ENCODE measurements around the gene TSPAN10. TPM values are rescaled to one million over a fixed set of nuclear protein-coding genes. Genes with fewer than 3 reads are reported as not detected.
A peak's percentile ranks its signal among the peaks of the same experiment; 100 is the strongest.

TSPAN10 gene
- total RNA-seq, 1 experiment from 2014 or later, result 1.2 TPM

- H3K79me2 ChIP-seq (ENCODE audit: insufficient read depth, low read length), result peaks cover 9% of the 10 kb centered on the region; the same call in 1 of the 2 replicates
- DNase-seq, result no peak
Measured at GRCh38 chr17:81630274-81630673, 6.7 kb upstream of the TSPAN10 start.

More at GRCh38 chr17:81630274-81630673, 6.7 kb upstream of the TSPAN10 start:
- Histone ChIP-seq H3K27me3 (ENCODE audit: insufficient read depth, low read length) (no peaks in the 10 kb centered on the region), H3K9me3 (ENCODE audit: control insufficient read depth, low read depth, low read length) (no peaks in the 10 kb centered on the region), H3K23ac (ENCODE audit: insufficient read length, low read depth, low read length) (no peak overlapping the region), H4K8ac (replicated peaks; ENCODE audit: insufficient read length, low read depth, low read length) (no peak overlapping the region), H2BK120ac (ENCODE audit: low read depth, low read length, poor library complexity, severe bottlenecking) (no peak overlapping the region), H2BK12ac (ENCODE audit: insufficient read length, low read depth, low read length) (no peak overlapping the region), H3K9ac (ENCODE audit: extremely low read depth, insufficient read length, low read length) (no peak overlapping the region), H3K18ac (ENCODE audit: insufficient read length, low read depth, low read length) (no peak overlapping the region), H3K4ac (ENCODE audit: low read depth, low read length) (no peak overlapping the region), H2BK5ac (ENCODE audit: insufficient read length, low read length) (no peak overlapping the region), H4K5ac (ENCODE audit: insufficient read length, low read depth, low read length) (no peak overlapping the region), H3K4me2 (ENCODE audit: insufficient read depth, insufficient read length, low read length) (no peak overlapping the region), H4K91ac (ENCODE audit: insufficient read length, low read depth, low read length) (no peak overlapping the region), H2BK15ac (ENCODE audit: low read depth, low read length) (no peak overlapping the region), H3K23me2 (ENCODE audit: insufficient read length, low read depth, low read length, poor library complexity, severe bottlenecking) (no peaks in the 10 kb centered on the region), H3T11ph (ENCODE audit: low read length) (no peak overlapping the region), H2BK20ac (ENCODE audit: low read depth, low read length, poor library complexity, severe bottlenecking) (no peak overlapping the region), H3K56ac (ENCODE audit: insufficient read length, low read depth, low read length) (no peak overlapping the region), H3K79me1 (ENCODE audit: insufficient read depth, low read depth, low read length, poor library complexity, severe bottlenecking) (peaks cover 4% of the 10 kb centered on the region), H3K4me1 (ENCODE audit: insufficient read depth, low read length) (no peaks in the 10 kb centered on the region), H2AFZ (ENCODE audit: low read length) (no peak overlapping the region), H3K14ac (ENCODE audit: insufficient read depth, low read length) (no peak overlapping the region), H4K20me1 (ENCODE audit: control insufficient read depth, insufficient read depth, insufficient read length) (no peaks in the 10 kb centered on the region), H2AK5ac (ENCODE audit: insufficient read length, low read length) (no peak overlapping the region), H3K27ac (ENCODE audit: insufficient read length, low read depth, low read length) (no peak overlapping the region)
- TF ChIP-seq, protein P1, sequence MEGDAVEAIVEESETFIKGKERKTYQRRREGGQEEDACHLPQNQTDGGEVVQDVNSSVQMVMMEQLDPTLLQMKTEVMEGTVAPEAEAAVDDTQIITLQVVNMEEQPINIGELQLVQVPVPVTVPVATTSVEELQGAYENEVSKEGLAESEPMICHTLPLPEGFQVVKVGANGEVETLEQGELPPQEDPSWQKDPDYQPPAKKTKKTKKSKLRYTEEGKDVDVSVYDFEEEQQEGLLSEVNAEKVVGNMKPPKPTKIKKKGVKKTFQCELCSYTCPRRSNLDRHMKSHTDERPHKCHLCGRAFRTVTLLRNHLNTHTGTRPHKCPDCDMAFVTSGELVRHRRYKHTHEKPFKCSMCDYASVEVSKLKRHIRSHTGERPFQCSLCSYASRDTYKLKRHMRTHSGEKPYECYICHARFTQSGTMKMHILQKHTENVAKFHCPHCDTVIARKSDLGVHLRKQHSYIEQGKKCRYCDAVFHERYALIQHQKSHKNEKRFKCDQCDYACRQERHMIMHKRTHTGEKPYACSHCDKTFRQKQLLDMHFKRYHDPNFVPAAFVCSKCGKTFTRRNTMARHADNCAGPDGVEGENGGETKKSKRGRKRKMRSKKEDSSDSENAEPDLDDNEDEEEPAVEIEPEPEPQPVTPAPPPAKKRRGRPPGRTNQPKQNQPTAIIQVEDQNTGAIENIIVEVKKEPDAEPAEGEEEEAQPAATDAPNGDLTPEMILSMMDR (conservative IDR thresholded peaks at IDR 0.05), result no peak
- Mint-ChIP-seq H3K36me3 (ENCODE audit: insufficient read depth in 1 of 3, low read depth in 3 of 3) (peaks cover 43 to 63% (median 60%) of the 10 kb centered on the region in 3 experiments; a peak in 6 of 7 replicates), H3K4me3 (no peak overlapping the region; a peak in 1 of 5 replicates), H3K9me3 (no peaks in the 10 kb centered on the region), H3K27ac (peak overlapping the region in 2 of 3 experiments; percentile 28 to 70; a peak in 2 of 7 replicates), H3K27me3 (ENCODE audit: low read depth) (no peaks in the 10 kb centered on the region), H3K4me1 (peaks cover 4 to 5% of the 10 kb centered on the region in 2 experiments; a peak in 2 of 4 replicates)
- no CpG with 5 or more reads among the region's 8 CpGs for WGBS (ENCODE audit: extremely low coverage, insufficient read length, low lambda C conversion rate)

Measured in H9 (cell line).